ENCODE measurements around the gene ZNF497. TPM values are rescaled to one million over a fixed set of nuclear protein-coding genes. Genes with fewer than 3 reads are reported as not detected.

Gene ZNF497
- total RNA-seq, 1 experiment from 2014 or later, result 2.4 TPM

- Mint-ChIP-seq H3K27me3 (ENCODE audit: unreplicated experiment) (peaks cover 13% of the 10 kb centered on the region), H3K36me3 (ENCODE audit: insufficient read depth, unreplicated experiment) (peaks cover 69% of the 10 kb centered on the region), H3K4me3 (ENCODE audit: low read depth, unreplicated experiment) (peak overlapping the region; percentile 19), H3K27ac (ENCODE audit: unreplicated experiment) (no peak overlapping the region), H3K4me1 (ENCODE audit: low read depth, unreplicated experiment) (peaks cover 44% of the 10 kb centered on the region), H3K9me3 (ENCODE audit: low read depth, unreplicated experiment) (no peaks in the 10 kb centered on the region)
- CTCF ChIA-PET, result no interaction called here
- no peak for TF ChIP-seq CTCF (IDR thresholded peaks at IDR 0.05; ENCODE audit: unreplicated experiment)
- no peak for DNase-seq
- intact Hi-C loops (cut with micrococcal nuclease; ENCODE audit: unreplicated experiment), result no loop called here
- no TSS peak for BruUV-seq (replicated peaks)
These were observed 35.5 kb upstream of the ZNF497 start for GRCh38 chr19:58398087-58398486.

- peak overlapping the region; percentile 19 for H3K4me3 Mint-ChIP-seq (ENCODE audit: low read depth, unreplicated experiment)
- no peak overlapping the region for H3K27ac Mint-ChIP-seq (ENCODE audit: unreplicated experiment)
- TF ChIP-seq CTCF (IDR thresholded peaks at IDR 0.05; ENCODE audit: unreplicated experiment), result no peak
- H3K9me3 Mint-ChIP-seq (ENCODE audit: low read depth, unreplicated experiment), result no peaks in the 10 kb centered on the region
- DNase-seq, result no peak
- no TSS peak for BruUV-seq (replicated peaks)
- intact Hi-C loops (cut with micrococcal nuclease; ENCODE audit: unreplicated experiment), result no loop called here
- peaks cover 13% of the 10 kb centered on the region for H3K27me3 Mint-ChIP-seq (ENCODE audit: unreplicated experiment)
- peaks cover 74% of the 10 kb centered on the region for H3K36me3 Mint-ChIP-seq (ENCODE audit: insufficient read depth, unreplicated experiment)
- CTCF ChIA-PET, result no interaction called here
- H3K4me1 Mint-ChIP-seq (ENCODE audit: low read depth, unreplicated experiment), result peaks cover 48% of the 10 kb centered on the region
These were observed 35.0 kb upstream of the ZNF497 start for GRCh38 chr19:58397533-58398037.

GRCh38 chr19:58396691-58397532 lies 34.4 kb upstream of the ZNF497 start:
- Mint-ChIP-seq H3K36me3 (ENCODE audit: insufficient read depth, unreplicated experiment) (peaks cover 73% of the 10 kb centered on the region), H3K4me3 (ENCODE audit: low read depth, unreplicated experiment) (peak overlapping the region; percentile 62), H3K4me1 (ENCODE audit: low read depth, unreplicated experiment) (peaks cover 48% of the 10 kb centered on the region), H3K27ac (ENCODE audit: unreplicated experiment) (peak overlapping the region; percentile 93), H3K27me3 (ENCODE audit: unreplicated experiment) (peaks cover 13% of the 10 kb centered on the region), H3K9me3 (ENCODE audit: low read depth, unreplicated experiment) (no peaks in the 10 kb centered on the region)
- intact Hi-C loops (cut with micrococcal nuclease; ENCODE audit: unreplicated experiment), result no loop called here
- DNase-seq, result no peak
- BruUV-seq (replicated peaks), result no TSS peak
- no peak for TF ChIP-seq CTCF (IDR thresholded peaks at IDR 0.05; ENCODE audit: unreplicated experiment)
- CTCF ChIA-PET, result no interaction called here

- Mint-ChIP-seq H3K27ac (ENCODE audit: unreplicated experiment) (peak overlapping the region; percentile 93), H3K36me3 (ENCODE audit: insufficient read depth, unreplicated experiment) (peaks cover 74% of the 10 kb centered on the region), H3K27me3 (ENCODE audit: unreplicated experiment) (peaks cover 13% of the 10 kb centered on the region), H3K4me1 (ENCODE audit: low read depth, unreplicated experiment) (peaks cover 44% of the 10 kb centered on the region), H3K9me3 (ENCODE audit: low read depth, unreplicated experiment) (no peaks in the 10 kb centered on the region), H3K4me3 (ENCODE audit: low read depth, unreplicated experiment) (peak overlapping the region; percentile 62)
- no TSS peak for BruUV-seq (replicated peaks)
- CTCF ChIA-PET, result no interaction called here
- intact Hi-C loops (cut with micrococcal nuclease; ENCODE audit: unreplicated experiment), result no loop called here
- no peak for TF ChIP-seq CTCF (IDR thresholded peaks at IDR 0.05; ENCODE audit: unreplicated experiment)
- DNase-seq, result no peak
These were observed 33.6 kb upstream of the ZNF497 start for GRCh38 chr19:58395979-58396627.

Data from Calu3 (cell line).